GM15510 (cell line): ENCODE data around the gene PGGHG.

ENCODE experiments used
- POLR2A ChIP-seq: IDR thresholded peaks from 3 replicates; pipeline ENCODE4 v1.6.1; 2011; ENCODE audit warnings: borderline replicate concordance; ENCODE audit not compliant: insufficient read length; ENCODE audit errors: extremely low read depth

The PGGHG gene

DNA sequence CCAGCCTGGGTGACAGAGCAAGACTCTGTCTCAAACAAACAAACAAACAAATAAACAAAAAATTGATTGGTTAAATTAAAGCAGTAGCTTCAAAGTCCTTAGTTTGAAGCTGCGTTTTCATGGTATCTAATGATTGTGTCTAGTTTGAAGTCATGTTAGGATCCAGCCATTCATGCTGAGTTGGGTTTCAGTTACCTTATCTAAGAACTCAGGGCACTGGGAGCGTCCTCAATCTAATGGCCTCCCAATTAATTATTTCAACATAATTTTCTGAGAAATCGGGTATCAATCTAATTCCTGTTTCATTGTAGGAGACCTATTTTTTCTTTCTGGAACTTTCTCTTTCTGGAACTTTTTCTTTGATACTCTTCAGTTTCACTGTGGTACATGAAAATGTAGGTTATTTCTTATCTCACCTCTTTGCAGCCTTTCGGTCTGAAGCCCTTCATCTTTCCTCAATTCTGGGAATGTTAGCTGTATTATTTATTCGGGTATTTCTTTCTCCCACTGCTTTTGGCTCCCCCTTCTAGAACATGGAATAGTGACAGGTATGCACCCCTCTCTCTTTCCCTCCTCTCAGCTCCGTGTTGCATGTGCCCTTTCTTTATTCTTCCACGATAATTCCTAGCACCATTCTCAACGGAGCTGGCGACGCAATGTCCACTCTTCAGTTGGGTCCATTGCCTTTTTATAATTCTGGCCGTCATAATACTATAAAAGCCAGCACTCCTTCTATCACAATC lies 56.1 kb downstream of the PGGHG start:
- no peak for TF ChIP-seq POLR2A
